Activated naive CD8-positive, alpha-beta T cell treated with anti-CD3 and anti-CD28 coated beads, Interleukin-2, amount 50 U/mL, for 24 hours (primary cell): ENCODE measurements around the gene TAX1BP3.
A peak's percentile ranks its signal among the peaks of the same experiment; 100 is the strongest.

Experiments
- ATAC-seq: fragments of 150-1000 bp; cut with Tn5 transposase; one replicate; pipeline ENCODE4 v1.10.0; 2021
- DNase-seq: peaks from one replicate; pipeline ENCODE4 v3.0.0; 2021
- H3K27ac Mint-ChIP-seq: one replicate; pipeline ENCODE4 v1.8.0; 2021; ENCODE audit warnings: mild to moderate bottlenecking, mixed read lengths
- H3K27me3 Mint-ChIP-seq: one replicate; pipeline ENCODE4 v1.8.0; 2021; ENCODE audit warnings: mixed read lengths
- H3K36me3 Mint-ChIP-seq: one replicate; pipeline ENCODE4 v1.8.0; 2021; ENCODE audit warnings: low read depth, mixed read lengths
- H3K4me1 Mint-ChIP-seq: one replicate; pipeline ENCODE4 v1.8.0; 2021; ENCODE audit warnings: mixed read lengths
- H3K4me3 Mint-ChIP-seq: one replicate; pipeline ENCODE4 v1.8.0; 2021; ENCODE audit warnings: mild to moderate bottlenecking, moderate library complexity, mixed read lengths
- H3K9me3 Mint-ChIP-seq: one replicate; pipeline ENCODE4 v1.8.0; 2021; ENCODE audit warnings: mixed read lengths

Gene TAX1BP3

DNA sequence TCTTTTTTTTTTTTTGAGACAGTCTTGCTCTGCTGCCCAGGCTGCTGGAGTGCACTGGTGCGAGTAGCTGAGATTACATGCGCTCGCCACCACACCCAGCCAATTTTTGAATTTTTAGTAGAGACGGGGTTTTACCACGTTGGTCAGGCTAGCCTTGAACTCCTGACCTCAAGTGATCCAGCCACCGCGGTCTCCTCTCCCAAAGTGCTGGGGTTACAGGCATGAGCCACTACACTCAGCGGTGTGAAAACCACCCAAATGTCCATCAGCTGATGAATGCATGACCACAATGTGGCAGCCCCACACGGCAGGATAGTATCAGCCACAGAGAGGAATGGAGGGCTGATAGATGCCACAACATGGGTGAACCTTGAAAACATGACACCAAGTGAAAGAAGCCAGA lies 25.5 kb upstream of the TAX1BP3 start:
- Mint-ChIP-seq H3K27ac (peak overlapping the region; percentile 88), H3K36me3 (peaks cover 5% of the 10 kb centered on the region), H3K9me3 (no peaks in the 10 kb centered on the region), H3K4me1 (peaks cover 28% of the 10 kb centered on the region), H3K4me3 (peak overlapping the region; percentile 81), H3K27me3 (peaks cover 2% of the 10 kb centered on the region)
- DNase-seq (peak; percentile 62), ATAC-seq (peak; percentile 69)

- peaks cover 5% of the 10 kb centered on the region for H3K36me3 Mint-ChIP-seq
- DNase-seq = no peak
- peaks cover 31% of the 10 kb centered on the region for H3K4me1 Mint-ChIP-seq
- H3K9me3 Mint-ChIP-seq = no peaks in the 10 kb centered on the region
- H3K27me3 Mint-ChIP-seq = peaks cover 2% of the 10 kb centered on the region
- peak overlapping the region; percentile 32 for H3K4me3 Mint-ChIP-seq
- no peak overlapping the region for H3K27ac Mint-ChIP-seq
- no peak for ATAC-seq
These were observed 24.8 kb upstream of the TAX1BP3 start for GRCh38 chr17:3693141-3693540.

DNA sequence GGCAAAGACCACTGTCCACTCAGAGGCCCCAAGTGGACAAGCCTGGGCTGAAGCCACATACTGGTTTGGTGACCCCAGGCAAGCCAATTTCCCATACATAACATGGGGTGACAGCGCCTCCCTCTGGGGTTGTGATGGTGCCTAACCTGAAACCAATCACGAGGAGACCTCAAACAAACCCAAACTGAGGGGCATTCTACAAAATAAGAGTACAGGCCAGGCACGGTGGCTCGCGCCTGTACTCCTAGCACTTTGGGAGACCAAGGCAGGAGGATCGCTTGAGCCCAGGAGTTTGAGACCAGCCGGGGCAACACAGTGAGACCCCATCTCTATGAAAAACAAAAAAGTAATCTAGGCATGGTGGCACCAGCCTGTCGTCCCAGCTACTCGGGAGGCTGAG lies 24.0 kb upstream of the TAX1BP3 start:
- H3K36me3 Mint-ChIP-seq = peaks cover 5% of the 10 kb centered on the region
- no peak overlapping the region for H3K4me3 Mint-ChIP-seq
- ATAC-seq (no peak), DNase-seq (no peak)
- no peaks in the 10 kb centered on the region for H3K27me3 Mint-ChIP-seq
- H3K4me1 Mint-ChIP-seq = peaks cover 31% of the 10 kb centered on the region
- H3K27ac Mint-ChIP-seq = no peak overlapping the region
- H3K9me3 Mint-ChIP-seq = no peaks in the 10 kb centered on the region

- Mint-ChIP-seq H3K4me3 (no peak overlapping the region), H3K36me3 (peaks cover 5% of the 10 kb centered on the region), H3K27ac (no peak overlapping the region), H3K27me3 (no peaks in the 10 kb centered on the region), H3K9me3 (no peaks in the 10 kb centered on the region), H3K4me1 (peaks cover 31% of the 10 kb centered on the region)
- ATAC-seq = no peak
- DNase-seq = no peak
These were observed 23.3 kb upstream of the TAX1BP3 start for GRCh38 chr17:3691617-3692067.

DNA sequence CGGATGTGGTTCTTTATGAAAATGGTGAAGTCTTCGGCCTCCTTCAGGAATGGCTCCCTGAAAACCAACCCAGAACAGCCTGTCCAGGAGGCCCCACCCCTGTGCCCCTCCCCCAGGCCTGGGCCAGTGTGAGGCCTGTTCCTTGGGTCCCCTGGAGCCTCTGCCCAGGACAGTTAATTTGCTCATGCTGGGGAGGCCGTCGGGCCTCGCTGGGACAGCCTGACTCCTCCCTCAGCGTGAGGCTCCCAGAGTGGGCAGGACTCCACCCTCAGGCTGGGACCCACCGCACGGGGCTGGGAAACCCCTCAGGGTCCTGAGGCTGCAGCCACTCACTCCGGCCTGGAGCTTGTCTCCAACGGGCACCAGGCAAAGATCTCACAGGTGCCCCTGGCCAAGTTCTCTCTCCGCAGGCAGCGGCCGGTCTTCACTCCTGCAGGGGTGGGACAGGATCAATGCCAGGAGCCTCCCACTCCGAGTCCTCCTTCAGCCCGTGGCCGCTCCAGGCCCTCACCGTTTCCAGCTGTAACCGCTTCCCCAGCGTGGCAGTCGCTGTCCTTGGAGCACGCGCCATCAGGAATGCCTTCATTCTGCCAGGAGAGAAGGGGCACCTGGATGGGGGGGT lies 21.8 kb upstream of the TAX1BP3 start:
- Mint-ChIP-seq H3K27ac (no peak overlapping the region), H3K4me3 (no peak overlapping the region), H3K4me1 (peaks cover 29% of the 10 kb centered on the region), H3K27me3 (no peaks in the 10 kb centered on the region), H3K9me3 (no peaks in the 10 kb centered on the region), H3K36me3 (peaks cover 5% of the 10 kb centered on the region)
- no peak for DNase-seq
- ATAC-seq = no peak

- H3K27ac Mint-ChIP-seq = no peak overlapping the region
These were observed 21.1 kb upstream of the TAX1BP3 start for GRCh38 chr17:3689262-3690093.

DNA sequence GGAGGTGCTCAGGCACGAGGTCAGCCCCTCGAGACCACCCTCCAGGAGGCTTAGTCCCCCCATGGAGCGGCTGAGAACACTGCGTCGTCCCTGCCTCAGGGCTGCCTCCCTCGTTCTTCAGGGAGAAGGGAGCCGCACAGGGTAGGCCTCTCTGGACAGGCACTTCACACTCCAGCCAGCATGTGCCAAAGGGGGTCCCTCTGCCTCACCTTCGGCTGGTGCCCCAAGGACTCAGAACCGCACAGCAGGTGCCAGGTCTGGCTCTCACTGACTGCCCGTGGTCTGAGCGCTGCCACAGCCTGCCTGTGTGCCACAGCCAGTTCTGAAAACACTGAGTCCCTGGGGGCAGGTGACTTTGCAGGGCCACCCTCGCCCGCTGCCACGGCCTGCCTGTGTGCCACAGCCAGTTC lies 20.5 kb upstream of the TAX1BP3 start:
- H3K9me3 Mint-ChIP-seq = no peaks in the 10 kb centered on the region
- H3K4me1 Mint-ChIP-seq = peaks cover 21% of the 10 kb centered on the region
- H3K27me3 Mint-ChIP-seq = no peaks in the 10 kb centered on the region
- DNase-seq = no peak
- no peak for ATAC-seq
- peaks cover 3% of the 10 kb centered on the region for H3K36me3 Mint-ChIP-seq
- no peak overlapping the region for H3K4me3 Mint-ChIP-seq
- no peak overlapping the region for H3K27ac Mint-ChIP-seq

More at GRCh38 chr17:3689262-3690093, 21.1 kb upstream of the TAX1BP3 start:
- H3K36me3 Mint-ChIP-seq = peaks cover 5% of the 10 kb centered on the region
- no peaks in the 10 kb centered on the region for H3K9me3 Mint-ChIP-seq
- no peak overlapping the region for H3K4me3 Mint-ChIP-seq
- DNase-seq (no peak), ATAC-seq (no peak)
- H3K27me3 Mint-ChIP-seq = no peaks in the 10 kb centered on the region
- peaks cover 27% of the 10 kb centered on the region for H3K4me1 Mint-ChIP-seq

GRCh38 chr17:3688027-3688553 lies 19.7 kb upstream of the TAX1BP3 start:
- no peak for DNase-seq
- H3K27ac Mint-ChIP-seq = no peak overlapping the region
- peaks cover 18% of the 10 kb centered on the region for H3K4me1 Mint-ChIP-seq
- H3K27me3 Mint-ChIP-seq = no peaks in the 10 kb centered on the region
- H3K4me3 Mint-ChIP-seq = no peak overlapping the region
- peaks cover 3% of the 10 kb centered on the region for H3K36me3 Mint-ChIP-seq
- H3K9me3 Mint-ChIP-seq = no peaks in the 10 kb centered on the region
- no peak for ATAC-seq

- Mint-ChIP-seq H3K4me3 (no peak overlapping the region), H3K27ac (no peak overlapping the region), H3K27me3 (no peaks in the 10 kb centered on the region), H3K4me1 (peaks cover 12% of the 10 kb centered on the region), H3K9me3 (no peaks in the 10 kb centered on the region), H3K36me3 (peaks cover 3% of the 10 kb centered on the region)
- no peak for ATAC-seq
- no peak for DNase-seq
These were observed 16.8 kb upstream of the TAX1BP3 start for GRCh38 chr17:3685174-3685573.

GRCh38 chr17:3683054-3683511 lies 14.7 kb upstream of the TAX1BP3 start:
- Mint-ChIP-seq H3K27ac (peak overlapping the region; percentile 10), H3K9me3 (no peaks in the 10 kb centered on the region), H3K4me3 (no peak overlapping the region), H3K4me1 (peaks cover 7% of the 10 kb centered on the region), H3K27me3 (no peaks in the 10 kb centered on the region), H3K36me3 (no peaks in the 10 kb centered on the region)
- peak; percentile 78 for ATAC-seq
- peak; percentile 61 for DNase-seq

GRCh38 chr17:3682033-3682432 lies 13.7 kb upstream of the TAX1BP3 start:
- Mint-ChIP-seq H3K4me1 (peaks cover 7% of the 10 kb centered on the region), H3K27ac (no peak overlapping the region), H3K4me3 (no peak overlapping the region)

DNA sequence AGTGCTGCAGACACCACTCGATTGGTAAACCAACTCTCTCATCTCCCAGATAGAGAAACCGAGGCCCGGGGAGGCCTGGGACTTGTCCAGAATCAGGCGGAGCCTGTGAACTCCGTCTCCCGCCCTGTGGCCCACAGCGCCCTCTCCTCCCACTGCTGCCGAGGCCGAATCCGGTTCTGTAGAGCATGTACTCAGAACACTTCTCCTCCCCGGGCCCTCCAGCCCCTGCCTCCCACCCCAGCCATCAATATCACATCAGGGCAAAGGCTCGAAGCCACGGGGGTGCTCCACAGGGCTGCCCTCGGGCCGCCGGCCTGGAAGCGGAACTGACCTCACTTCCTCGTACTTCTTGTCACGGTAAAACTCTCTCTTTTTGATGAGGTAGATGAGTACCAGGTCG lies 13.2 kb upstream of the TAX1BP3 start:
- H3K36me3 Mint-ChIP-seq = peaks cover 3% of the 10 kb centered on the region
- DNase-seq (no peak), ATAC-seq (no peak)
- H3K9me3 Mint-ChIP-seq = no peaks in the 10 kb centered on the region
- no peaks in the 10 kb centered on the region for H3K27me3 Mint-ChIP-seq
- H3K4me1 Mint-ChIP-seq = peaks cover 7% of the 10 kb centered on the region
- H3K27ac Mint-ChIP-seq = no peak overlapping the region
- no peak overlapping the region for H3K4me3 Mint-ChIP-seq

More at GRCh38 chr17:3682033-3682432, 13.7 kb upstream of the TAX1BP3 start:
- Mint-ChIP-seq H3K36me3 (peaks cover 3% of the 10 kb centered on the region), H3K9me3 (no peaks in the 10 kb centered on the region), H3K27me3 (no peaks in the 10 kb centered on the region)
- ATAC-seq = no peak
- no peak for DNase-seq

GRCh38 chr17:3681057-3681456 lies 12.7 kb upstream of the TAX1BP3 start:
- DNase-seq = no peak
- no peak for ATAC-seq
- peaks cover 3% of the 10 kb centered on the region for H3K36me3 Mint-ChIP-seq
- no peak overlapping the region for H3K4me3 Mint-ChIP-seq
- H3K9me3 Mint-ChIP-seq = no peaks in the 10 kb centered on the region
- no peak overlapping the region for H3K27ac Mint-ChIP-seq
- peaks cover 7% of the 10 kb centered on the region for H3K4me1 Mint-ChIP-seq
- H3K27me3 Mint-ChIP-seq = no peaks in the 10 kb centered on the region

DNA sequence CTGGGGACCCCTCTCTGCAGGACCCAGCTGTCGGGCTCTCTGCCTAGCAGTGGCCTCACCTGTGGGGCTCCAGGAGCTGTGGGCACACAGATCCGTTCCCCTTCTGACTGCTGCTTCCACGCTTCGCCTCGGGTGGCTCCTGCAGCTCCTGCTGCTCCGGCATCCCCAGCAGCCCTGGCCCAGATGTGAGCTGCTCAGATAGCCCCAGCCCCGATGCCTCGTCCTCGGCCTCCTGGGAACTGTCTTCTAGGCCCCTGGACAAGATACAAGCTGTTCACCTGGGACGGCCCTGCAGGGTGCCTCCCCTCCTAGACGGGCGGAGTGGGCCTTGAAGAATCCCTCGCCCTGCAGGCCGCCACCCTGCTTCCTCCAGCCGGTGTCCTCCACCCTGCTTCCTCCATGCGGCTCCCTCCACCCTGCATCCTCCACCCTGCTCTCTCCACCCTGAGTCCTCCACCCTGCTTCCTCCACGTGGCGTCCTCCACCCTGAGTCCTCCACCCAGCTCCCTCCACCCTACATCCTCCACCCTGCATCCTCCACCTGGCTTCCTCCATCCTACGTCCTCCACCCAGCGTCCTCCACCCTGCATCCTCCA lies 11.3 kb upstream of the TAX1BP3 start:
- no peak for ATAC-seq
- Mint-ChIP-seq H3K27ac (no peak overlapping the region), H3K27me3 (no peaks in the 10 kb centered on the region), H3K36me3 (peaks cover 3% of the 10 kb centered on the region), H3K9me3 (no peaks in the 10 kb centered on the region), H3K4me3 (no peak overlapping the region), H3K4me1 (peaks cover 7% of the 10 kb centered on the region)
- DNase-seq = no peak
